DOHH2 (cell line): ENCODE data around the gene NDE1.
A peak's percentile ranks its signal among the peaks of the same experiment; 100 is the strongest.
"Not testable (repeated sequence)": the region's sequence is repeated elsewhere in the genome, so short reads cannot be mapped to it uniquely, and the experiment has no call there.

Experiments
- H3F3A ChIP-seq: fragments of 200-600 bp; sonication (generic), shearing (Covaris generic); 2 replicates; pipeline ENCODE4 v1.6.0; 2016; ENCODE audit warnings: antibody characterized with exemption, mild to moderate bottlenecking; ENCODE audit not compliant: control insufficient read depth, insufficient read depth
- H3K27ac ChIP-seq: fragments of 200-600 bp; sonication (generic); 2 replicates; pipeline ENCODE4 v1.5.1; 2014; ENCODE audit warnings: low read depth, mild to moderate bottlenecking, low read length, moderate library complexity
- H3K27me3 ChIP-seq: fragments of 200-600 bp; sonication (generic); 2 replicates; pipeline ENCODE4 v1.6.1; 2014; ENCODE audit warnings: mild to moderate bottlenecking, low read length, mixed read lengths; ENCODE audit not compliant: control insufficient read depth
- H3K36me3 ChIP-seq: fragments of 200-600 bp; sonication (generic); 2 replicates; pipeline ENCODE4 v1.6.1; 2014; ENCODE audit warnings: mild to moderate bottlenecking, low read length, moderate library complexity, mixed read lengths; ENCODE audit not compliant: control insufficient read depth
- H3K4me1 ChIP-seq: fragments of 200-600 bp; sonication (generic); 2 replicates; pipeline ENCODE4 v1.6.1; 2014; ENCODE audit warnings: mild to moderate bottlenecking, low read length, mixed read lengths; ENCODE audit not compliant: control insufficient read depth
- H3K4me2 ChIP-seq: fragments of 200-600 bp; sonication (generic); 2 replicates; pipeline ENCODE4 v1.6.0; 2014; ENCODE audit warnings: mild to moderate bottlenecking, low read length, moderate library complexity
- H3K4me3 ChIP-seq: fragments of 200-600 bp; sonication (generic); 2 replicates; pipeline ENCODE4 v1.5.1; 2014; ENCODE audit warnings: mild to moderate bottlenecking, low read length, mixed read lengths
- H3K79me2 ChIP-seq: fragments of 200-600 bp; sonication (generic); 2 replicates; pipeline ENCODE4 v1.6.1; 2014; ENCODE audit warnings: mild to moderate bottlenecking, low read length, mixed read lengths; ENCODE audit not compliant: control insufficient read depth
- H3K9me2 ChIP-seq: fragments of 200-600 bp; sonication (generic); replicated peaks from 2 replicates; pipeline ENCODE4 v1.6.1; 2014; ENCODE audit warnings: mild to moderate bottlenecking, low read length, mixed read lengths; ENCODE audit not compliant: control insufficient read depth
- H3K9me3 ChIP-seq: fragments of 200-600 bp; sonication (generic); 2 replicates; pipeline ENCODE4 v1.6.1; 2014; ENCODE audit warnings: antibody characterized with exemption, low read length, mixed read lengths; ENCODE audit not compliant: control insufficient read depth, insufficient read depth
- H4K20me1 ChIP-seq: fragments of 200-600 bp; sonication (generic); 2 replicates; pipeline ENCODE4 v1.6.0; 2014; ENCODE audit warnings: low read depth, mild to moderate bottlenecking, antibody characterized with exemption, low read length, moderate library complexity; ENCODE audit not compliant: control insufficient read depth, insufficient read depth
- CTCF ChIP-seq: fragments of 200-600 bp; sonication (generic); IDR thresholded peaks from one replicate; pipeline ENCODE4 v1.5.1; 2014; ENCODE audit warnings: antibody characterized with exemption, mild to moderate bottlenecking, low read depth, low read length; ENCODE audit not compliant: poor library complexity, severe bottlenecking
- EZH2phosphoT487 ChIP-seq: fragments of 200-600 bp; sonication (generic); IDR thresholded peaks from 2 replicates; pipeline ENCODE4 v1.6.1; 2017; ENCODE audit warnings: borderline replicate concordance, mild to moderate bottlenecking, antibody characterized with exemption, low read length, moderate library complexity, mixed read lengths

NDE1 gene

GRCh38 chr16:15648135-15648730 lies 1.8 kb upstream of the NDE1 start:
- Histone ChIP-seq H3K9me3 (no peaks in the 10 kb centered on the region), H3K4me1 (peaks cover 55% of the 10 kb centered on the region), H3K27me3 (no peaks in the 10 kb centered on the region), H3K4me2 (no peak overlapping the region), H3K36me3 (peaks cover 14% of the 10 kb centered on the region), H3K27ac (no peak overlapping the region), H3F3A (peaks cover 16% of the 10 kb centered on the region), H3K79me2 (peaks cover 35% of the 10 kb centered on the region), H4K20me1 (0 out of 2 replicates have a peak, but pooled peaks cover 3% of the 10 kb centered on the region), H3K9me2 (no peaks in the 10 kb centered on the region), H3K4me3 (no peak overlapping the region)
- TF ChIP-seq EZH2phosphoT487 (no peak), CTCF (no peak)

- not testable (repeated sequence) for H4K20me1 ChIP-seq, H3K27me3 ChIP-seq, H3K9me2 ChIP-seq, H3K9me3 ChIP-seq
- Histone ChIP-seq H3K4me1 (peaks cover 49% of the 10 kb centered on the region), H3K79me2 (peaks cover 46% of the 10 kb centered on the region), H3K27ac (peak overlapping the region; percentile 29), H3K36me3 (peaks cover 22% of the 10 kb centered on the region), H3K4me3 (peak overlapping the region; percentile 88), H3K4me2 (peak overlapping the region; percentile 79), H3F3A (peaks cover 11% of the 10 kb centered on the region)
These were observed 734 bp upstream of the NDE1 start for GRCh38 chr16:15649311-15649710.

- Histone ChIP-seq H3K4me1 (peaks cover 45% of the 10 kb centered on the region), H3K4me3 (peak overlapping the region; percentile 88), H3K9me2 (no peaks in the 10 kb centered on the region), H3K9me3 (no peaks in the 10 kb centered on the region), H3K27me3 (no peaks in the 10 kb centered on the region), H3F3A (peaks cover 8% of the 10 kb centered on the region), H3K36me3 (peaks cover 25% of the 10 kb centered on the region), H3K4me2 (peak overlapping the region; percentile 79), H3K79me2 (peaks cover 50% of the 10 kb centered on the region), H4K20me1 (0 out of 2 replicates have a peak, but pooled peaks cover 7% of the 10 kb centered on the region), H3K27ac (peak overlapping the region; percentile 29)
- TF ChIP-seq CTCF (no peak), EZH2phosphoT487 (no peak)
These were observed 372 bp upstream of the NDE1 start for GRCh38 chr16:15649727-15650018.

GRCh38 chr16:15650698-15651171 lies 690 bp downstream of the NDE1 start:
- Histone ChIP-seq H3K9me2 (no peaks in the 10 kb centered on the region), H3K4me3 (peak overlapping the region; percentile 88), H3K36me3 (peaks cover 30% of the 10 kb centered on the region), H4K20me1 (0 out of 2 replicates have a peak, but pooled peaks cover 12% of the 10 kb centered on the region), H3K27ac (peak overlapping the region; percentile 61), H3F3A (peaks cover 5% of the 10 kb centered on the region), H3K9me3 (no peaks in the 10 kb centered on the region), H3K79me2 (peaks cover 57% of the 10 kb centered on the region), H3K4me2 (peak overlapping the region; percentile 79), H3K27me3 (no peaks in the 10 kb centered on the region), H3K4me1 (peaks cover 35% of the 10 kb centered on the region)
- TF ChIP-seq CTCF (no peak), EZH2phosphoT487 (no peak)
